HCT116 (cell line): ENCODE results near the gene TTC38. TPM values are rescaled to one million over a fixed set of nuclear protein-coding genes. Genes with fewer than 3 reads are reported as not detected.

ENCODE experiments used
- ATAC-seq: fragments of 200-7000 bp; cut with Tn5 transposase; 2 replicates; pipeline ENCODE4 v1.9.1; 2020; ENCODE audit warnings: mild to moderate bottlenecking, moderate library complexity
- BruUV-seq: library from RNA; stranded (reverse); fragments of 400-500 nt; replicated peaks from 2 replicates; lab custom pipeline; 2021; lab: Mats Ljungman, UMichigan
- CTCF ChIA-PET: fragments of 300-600 bp; sonication (Branson Sonifier 250); formaldehyde crosslinking; loops from one replicate; lab custom pipeline; 2021; ENCODE audit warnings: antibody characterized with exemption; lab: Charles Lee
- POLR2A ChIA-PET: fragments of 300-600, 350-600 bp; sonication (Branson Sonifier 250); formaldehyde crosslinking; loops from one replicate; lab custom pipeline; 2021; ENCODE audit warnings: antibody characterized with exemption; lab: Charles Lee
- RAD21 ChIA-PET, 2 experiments: fragments of 300-600 bp; sonication (Branson Sonifier 250); formaldehyde crosslinking; loops; one replicate each; lab custom pipeline; 2023; ENCODE audit warnings: low total read pairs in 2 of 2; ENCODE audit not compliant: uncharacterized antibody in 2 of 2, unreplicated experiment in 2 of 2, low non-redundant PET in 1 of 2; lab: Charles Lee
- DNase-seq: peaks from one replicate; pipeline ENCODE4 v3.0.0-alpha.2; 2010; ENCODE audit warnings: low read depth, low spot score
- H2AFZ ChIP-seq: fragments of 200-600 bp; shearing (Covaris generic), sonication (generic); 2 replicates; pipeline ENCODE4 v1.6.1; 2017; ENCODE audit warnings: low read depth, mixed run types, mixed read lengths, antibody characterized with exemption, low read length; ENCODE audit not compliant: poor library complexity, severe bottlenecking
- H3K27ac ChIP-seq: 2 replicates; pipeline ENCODE4 v1.5.1; 2012; ENCODE audit warnings: low read depth, low read length
- H3K27me3 ChIP-seq: fragments of 200-600 bp; sonication (generic); 2 replicates; pipeline ENCODE4 v1.6.1; 2016; ENCODE audit warnings: mixed run types, low read length, mixed read lengths; ENCODE audit not compliant: insufficient read depth
- H3K36me3 ChIP-seq, 2 experiments: fragments of 200-500 bp in 1 of 2; fragments of 200-600 bp in 1 of 2; sonication (Bioruptor generic) in 1 of 2; sonication (generic) in 1 of 2; 2 replicates each; pipeline versions ENCODE4 v1.5.1 to v1.6.1; 2014 to 2016; ENCODE audit warnings: low read length in 2 of 2, inconsistent platforms in 1 of 2, mixed read lengths in 1 of 2, mixed run types in 1 of 2; ENCODE audit not compliant: insufficient read depth in 2 of 2, control insufficient read depth in 1 of 2
- H3K4me1 ChIP-seq, 2 experiments: fragments of 200-600 bp in 1 of 2; sonication (generic) in 1 of 2; 2 replicates each; pipeline versions ENCODE4 v1.5.1 to v1.6.1; 2012 to 2017; ENCODE audit warnings: low read length in 2 of 2, inconsistent platforms in 1 of 2, mild to moderate bottlenecking in 1 of 2, mixed read lengths in 1 of 2, mixed run types in 1 of 2, moderate library complexity in 1 of 2; ENCODE audit not compliant: insufficient read depth in 2 of 2, control insufficient read depth in 1 of 2
- H3K4me2 ChIP-seq: fragments of 200-600 bp; sonication (generic); 2 replicates; pipeline ENCODE4 v1.6.1; 2017; ENCODE audit warnings: mixed run types, low read length, mixed read lengths
- H3K4me3 ChIP-seq, 2 experiments: fragments of 200-600 bp in 1 of 2; sonication (generic) in 1 of 2; replicated peaks in 1 of 2; 2 replicates each; pipeline ENCODE4 v1.5.1; 2011 to 2016; ENCODE audit warnings: low read length in 2 of 2, control low read depth in 1 of 2, low read depth in 1 of 2, mild to moderate bottlenecking in 1 of 2, mixed read lengths in 1 of 2, mixed run types in 1 of 2
- H3K79me2 ChIP-seq: fragments of 200-600 bp; sonication (generic); 2 replicates; pipeline ENCODE4 v1.6.1; 2017; ENCODE audit warnings: mild to moderate bottlenecking, mixed run types, low read length, moderate library complexity, mixed read lengths; ENCODE audit not compliant: insufficient read depth
- H3K9ac ChIP-seq: fragments of 200-600 bp; sonication (generic); 2 replicates; pipeline ENCODE4 v1.6.1; 2016; ENCODE audit warnings: low read length, mixed read lengths
- H3K9me2 ChIP-seq: fragments of 200-600 bp; sonication (generic), shearing (Covaris generic); 2 replicates; pipeline ENCODE4 v1.6.1; 2017; ENCODE audit warnings: mixed run types, mild to moderate bottlenecking, moderate library complexity; ENCODE audit not compliant: insufficient read depth
- H3K9me3 ChIP-seq, 2 experiments: fragments of 200-500 bp in 1 of 2; fragments of 200-600 bp in 1 of 2; sonication (Bioruptor generic) in 1 of 2; sonication (generic) in 1 of 2; 2 replicates each; pipeline ENCODE4 v1.6.1; 2014 to 2017; ENCODE audit warnings: low read length in 2 of 2, mixed read lengths in 2 of 2, inconsistent platforms in 1 of 2, low read depth in 1 of 2, mild to moderate bottlenecking in 1 of 2, mixed run types in 1 of 2, moderate library complexity in 1 of 2; ENCODE audit not compliant: control insufficient read depth in 1 of 2, insufficient read depth in 1 of 2
- H4K20me1 ChIP-seq: fragments of 200-600 bp; sonication (generic), shearing (Covaris generic); 2 replicates; pipeline ENCODE4 v1.6.1; 2017; ENCODE audit warnings: mixed run types, mild to moderate bottlenecking, moderate library complexity; ENCODE audit not compliant: insufficient read depth
- EGR1 ChIP-seq: IDR thresholded peaks from 2 replicates; pipeline ENCODE4 v1.6.1; 2012; ENCODE audit warnings: low read depth
- ELF1 ChIP-seq: IDR thresholded peaks from 2 replicates; pipeline ENCODE4 v1.6.1; 2012; ENCODE audit warnings: low read depth, borderline replicate concordance
- POLR2A ChIP-seq: IDR thresholded peaks from 2 replicates; pipeline ENCODE4 v1.7.0; 2011; ENCODE audit warnings: borderline replicate concordance; ENCODE audit not compliant: insufficient read depth, insufficient read length; ENCODE audit errors: extremely low read depth
- RAD21 ChIP-seq: IDR thresholded peaks from 2 replicates; pipeline ENCODE4 v1.6.1; 2012; ENCODE audit warnings: low read depth, mild to moderate bottlenecking
- SP1 ChIP-seq: IDR thresholded peaks from 2 replicates; pipeline ENCODE4 v1.6.1; 2012; ENCODE audit warnings: low read depth
- SRF ChIP-seq: IDR thresholded peaks from 2 replicates; pipeline ENCODE4 v1.6.1; 2012; ENCODE audit warnings: low read depth
- TCF7L2 ChIP-seq: IDR thresholded peaks from 2 replicates; pipeline ENCODE4 v1.7.0; 2011; ENCODE audit warnings: borderline replicate concordance, inconsistent platforms; ENCODE audit not compliant: insufficient read depth, insufficient read length; ENCODE audit errors: extremely low read depth
- ZNF274 ChIP-seq: fragments of 200-500 bp; sonication (Bioruptor generic); IDR thresholded peaks from 2 replicates; pipeline ENCODE4 v1.6.1; 2014; ENCODE audit warnings: mild to moderate bottlenecking, low read depth, low read length, inconsistent platforms
- intact Hi-C: fragments of 100-400 bp; cut with micrococcal nuclease; formaldehyde crosslinking; loops from 2 replicates; pipeline ENCODE4 v1.10.0; 2022
- total RNA-seq: library from RNA; stranded (reverse); gene quantifications from one replicate; pipeline ENCODE4 v1.2.1, GENCODE V29; 2021; ENCODE audit not compliant: unreplicated experiment
- TF ChIP-seq, protein P1 (sequence below): IDR thresholded peaks from 2 replicates; pipeline ENCODE4 v1.6.1; 2012; ENCODE audit warnings: low read depth
- TF ChIP-seq, protein P2 (sequence below): IDR thresholded peaks from 2 replicates; pipeline ENCODE4 v1.6.1; 2012

Gene TTC38
- total RNA-seq, 1 experiment from 2014 or later = 22.9 TPM

DNA sequence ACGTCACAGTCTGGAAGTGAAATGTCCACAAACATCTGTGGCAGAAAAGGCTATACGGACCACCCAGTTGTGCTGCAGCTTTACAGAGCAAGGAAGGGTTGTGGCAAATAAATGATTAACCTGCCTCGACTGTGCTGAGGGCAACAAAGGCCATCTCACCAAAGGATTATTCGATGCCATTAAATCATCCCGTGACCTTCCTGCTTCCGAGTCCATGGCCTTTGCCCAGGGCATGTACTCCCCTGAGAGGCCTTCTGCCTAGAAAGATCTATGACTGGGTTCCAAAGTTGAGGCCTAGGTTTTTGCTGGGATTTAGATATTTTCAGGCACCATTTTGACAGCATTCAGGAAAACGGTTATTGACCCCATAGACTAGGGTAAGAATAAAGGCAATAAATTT, 26.9 kb upstream of the TTC38 start (continued):
- TF ChIP-seq, protein P1, sequence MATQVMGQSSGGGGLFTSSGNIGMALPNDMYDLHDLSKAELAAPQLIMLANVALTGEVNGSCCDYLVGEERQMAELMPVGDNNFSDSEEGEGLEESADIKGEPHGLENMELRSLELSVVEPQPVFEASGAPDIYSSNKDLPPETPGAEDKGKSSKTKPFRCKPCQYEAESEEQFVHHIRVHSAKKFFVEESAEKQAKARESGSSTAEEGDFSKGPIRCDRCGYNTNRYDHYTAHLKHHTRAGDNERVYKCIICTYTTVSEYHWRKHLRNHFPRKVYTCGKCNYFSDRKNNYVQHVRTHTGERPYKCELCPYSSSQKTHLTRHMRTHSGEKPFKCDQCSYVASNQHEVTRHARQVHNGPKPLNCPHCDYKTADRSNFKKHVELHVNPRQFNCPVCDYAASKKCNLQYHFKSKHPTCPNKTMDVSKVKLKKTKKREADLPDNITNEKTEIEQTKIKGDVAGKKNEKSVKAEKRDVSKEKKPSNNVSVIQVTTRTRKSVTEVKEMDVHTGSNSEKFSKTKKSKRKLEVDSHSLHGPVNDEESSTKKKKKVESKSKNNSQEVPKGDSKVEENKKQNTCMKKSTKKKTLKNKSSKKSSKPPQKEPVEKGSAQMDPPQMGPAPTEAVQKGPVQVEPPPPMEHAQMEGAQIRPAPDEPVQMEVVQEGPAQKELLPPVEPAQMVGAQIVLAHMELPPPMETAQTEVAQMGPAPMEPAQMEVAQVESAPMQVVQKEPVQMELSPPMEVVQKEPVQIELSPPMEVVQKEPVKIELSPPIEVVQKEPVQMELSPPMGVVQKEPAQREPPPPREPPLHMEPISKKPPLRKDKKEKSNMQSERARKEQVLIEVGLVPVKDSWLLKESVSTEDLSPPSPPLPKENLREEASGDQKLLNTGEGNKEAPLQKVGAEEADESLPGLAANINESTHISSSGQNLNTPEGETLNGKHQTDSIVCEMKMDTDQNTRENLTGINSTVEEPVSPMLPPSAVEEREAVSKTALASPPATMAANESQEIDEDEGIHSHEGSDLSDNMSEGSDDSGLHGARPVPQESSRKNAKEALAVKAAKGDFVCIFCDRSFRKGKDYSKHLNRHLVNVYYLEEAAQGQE = no peak
- TF ChIP-seq, protein P2, sequence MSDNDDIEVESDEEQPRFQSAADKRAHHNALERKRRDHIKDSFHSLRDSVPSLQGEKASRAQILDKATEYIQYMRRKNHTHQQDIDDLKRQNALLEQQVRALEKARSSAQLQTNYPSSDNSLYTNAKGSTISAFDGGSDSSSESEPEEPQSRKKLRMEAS = no peak
- TF ChIP-seq RAD21 (no peak), SRF (no peak)
- TF ChIP-seq, all 23 proteins: peak for 0

DNA sequence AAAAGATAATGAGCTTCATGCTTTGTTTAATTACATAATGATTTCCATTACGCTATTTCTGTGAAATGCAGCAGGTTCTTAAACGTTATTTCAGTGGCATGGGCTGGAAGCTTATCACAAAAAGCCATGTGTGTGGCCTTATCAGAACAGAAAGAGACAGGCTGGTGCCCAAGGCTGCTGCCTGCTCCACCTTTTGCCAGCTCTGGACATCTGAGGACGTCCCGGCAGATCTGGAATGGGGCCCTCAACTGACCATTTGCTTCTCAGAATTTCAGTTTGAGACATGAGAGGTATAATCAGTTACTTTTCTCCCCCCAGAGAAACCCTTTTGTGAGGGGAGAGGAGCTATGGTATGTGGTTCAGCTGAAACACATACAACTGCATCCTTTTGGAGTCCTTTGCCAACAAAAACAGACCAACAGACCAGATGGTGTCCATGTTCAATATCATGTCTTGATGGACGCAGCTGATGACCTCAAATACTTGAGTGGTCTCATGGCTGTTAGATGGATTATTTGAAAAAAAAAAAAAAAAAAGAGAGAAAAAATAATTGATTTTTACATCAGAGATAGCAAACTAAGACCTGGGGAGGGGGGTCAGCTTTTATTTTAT, 26.3 kb upstream of the TTC38 start:
- Histone ChIP-seq H2AFZ (no peak overlapping the region), H3K4me3 (no peak overlapping the region), H3K9me2 (no peaks in the 10 kb centered on the region), H3K4me1 (no peaks in the 10 kb centered on the region), H3K4me2 (no peak overlapping the region), H3K27ac (no peak overlapping the region), H3K27me3 (no peaks in the 10 kb centered on the region), H3K36me3 (0 out of 4 replicates have a peak, but pooled peaks cover 0 to 2% of the 10 kb centered on the region in 2 experiments)
- no peak for TF ChIP-seq ELF1
- no peak for TF ChIP-seq ZNF274
- no peak for TF ChIP-seq EGR1
- TF ChIP-seq TCF7L2 = no peak
- no peak for TF ChIP-seq POLR2A
- TF ChIP-seq, protein P1 = no peak
- TF ChIP-seq SP1 = no peak
- no peak for TF ChIP-seq SRF
- TF ChIP-seq, all 23 proteins: peak for 0
- no TSS peak for BruUV-seq
- no peak for ATAC-seq
- Histone ChIP-seq H4K20me1 (no peaks in the 10 kb centered on the region), H3K9ac (no peak overlapping the region), H3K79me2 (no peaks in the 10 kb centered on the region), H3K9me3 (no peaks in the 10 kb centered on the region)
- no peak for DNase-seq
- POLR2A ChIA-PET = no interaction called here
- intact Hi-C loops = loop anchor here (10.0 kb wide), 1 partner anchor 87 kb away; the partner anchor contains the start of gene PPARA
- RAD21 ChIA-PET = no interaction called here
- CTCF ChIA-PET = no interaction called here
